Inflammatory macrophage (primary cell): ENCODE results near the gene ITIH5.

Experiments
- DNase-seq, 2 donors: peaks; one replicate each; pipeline ENCODE4 v3.0.0-alpha.2; 2020 to 2022

ITIH5 gene

GRCh38 chr10:7515439-7515838, 151.3 kb downstream of the ITIH5 start:
- DNase-seq: no peak

GRCh38 chr10:7513936-7514335, 152.8 kb downstream of the ITIH5 start:
- DNase-seq: no peak

DNA sequence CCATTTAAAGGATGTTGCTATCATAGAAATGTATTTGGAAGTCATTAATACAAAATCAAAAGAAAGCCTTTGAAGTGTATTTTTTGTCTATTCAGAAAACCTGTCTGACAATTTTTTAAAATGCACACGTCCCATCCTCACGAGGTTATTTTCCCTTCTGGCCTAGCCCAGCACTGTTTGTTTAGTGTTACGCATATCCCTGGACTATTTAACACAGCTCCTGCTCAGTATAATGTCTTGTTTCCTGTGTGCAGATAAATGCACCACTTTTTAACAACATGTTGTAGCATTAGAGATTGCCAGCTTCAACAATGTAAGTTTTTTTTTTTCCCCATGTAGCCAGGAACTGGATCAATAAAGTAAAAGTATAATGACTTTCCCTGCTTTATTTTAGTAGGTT, 153.3 kb downstream of the ITIH5 start:
- no peak for DNase-seq

GRCh38 chr10:7512487-7512886, 154.3 kb downstream of the ITIH5 start:
- no peak for DNase-seq

DNA sequence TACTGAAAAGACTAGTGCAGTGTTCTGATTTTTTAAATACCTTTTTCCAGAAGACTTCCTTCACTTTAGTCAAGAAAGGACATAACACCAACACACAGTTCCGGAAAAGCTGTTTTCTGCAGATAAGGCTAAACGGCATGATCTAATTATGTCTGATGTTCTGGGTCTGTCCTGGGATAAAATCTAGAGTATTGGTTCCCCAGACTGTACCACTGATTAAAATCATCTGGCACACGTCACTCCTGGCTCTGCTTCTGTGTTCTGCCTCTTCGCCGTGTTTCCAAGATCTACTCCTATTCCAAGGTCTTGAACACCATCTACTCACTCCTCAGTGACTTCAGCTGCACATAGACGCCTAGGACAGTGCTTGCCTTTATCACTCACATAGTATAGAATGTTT, 155.2 kb downstream of the ITIH5 start:
- DNase-seq: no peak
